K562 (cell line): ENCODE measurements around the gene MANBA. TPM values are rescaled to one million over a fixed set of nuclear protein-coding genes. Genes with fewer than 3 reads are reported as not detected.

ENCODE experiments used
- ATAC-seq: fragments of 200-7000 bp; cut with Tn5 transposase; 3 replicates; pipeline ENCODE4 v1.9.1; 2020; ENCODE audit warnings: moderate library complexity
- BruUV-seq: library from RNA; stranded (reverse); fragments of 400-500 nt; replicated peaks from 2 replicates; lab custom pipeline; 2021; lab: Mats Ljungman, UMichigan
- CTCF ChIA-PET: fragments of 300-600 bp; formaldehyde crosslinking; extraction: SDS; loops from one replicate; lab custom pipeline; 2021; ENCODE audit warnings: low intra/inter-chr PET ratio; lab: Yijun Ruan, JAX
- POLR2A ChIA-PET: fragments of 300-600, 350-650 bp; sonication (Branson Sonifier 250); formaldehyde crosslinking; extraction: SDS; loops from one replicate; lab custom pipeline; 2021; ENCODE audit warnings: antibody characterized with exemption, inconsistent platforms; lab: Yijun Ruan, JAX
- DNase-seq, 4 experiments: peaks; one replicate each; pipeline versions ENCODE4 v3.0.0 to v3.0.0-alpha.2; 2011 to 2018; ENCODE audit warnings: low spot score in 3 of 4, mixed read lengths in 3 of 4; ENCODE audit errors: extremely low read depth in 1 of 4
- FAIRE-seq: peaks from 2 replicates; lab custom pipeline; 2011; peaks lifted over from hg19 to GRCh38; lab: Jason Lieb, UNC
- H2AFZ ChIP-seq: 2 replicates; pipeline ENCODE4 v1.6.0; 2011; ENCODE audit warnings: low read depth, low read length, control low read depth, inconsistent platforms
- H3K27ac ChIP-seq: fragments of 200-600 bp; 3 replicates; pipeline ENCODE4 v1.8.0; 2011; ENCODE audit warnings: low read depth, mild to moderate bottlenecking, control low read depth, inconsistent platforms, low read length, moderate library complexity, mixed read lengths; ENCODE audit errors: extremely low read depth
- H3K27me3 ChIP-seq, 2 experiments: fragments of 300-600 bp in 1 of 2; 2 replicates in 1 of 2; 3 replicates in 1 of 2; pipeline versions ENCODE4 v1.6.0 to v1.8.0; 2011; ENCODE audit warnings: inconsistent platforms in 2 of 2, low read length in 2 of 2, mild to moderate bottlenecking in 1 of 2, mixed read lengths in 1 of 2, moderate library complexity in 1 of 2; ENCODE audit not compliant: control insufficient read depth in 2 of 2, insufficient read depth in 2 of 2
- H3K36me3 ChIP-seq: fragments of 300-600 bp; 3 replicates; pipeline ENCODE4 v1.8.0; 2011; ENCODE audit warnings: mild to moderate bottlenecking, low read length, inconsistent platforms; ENCODE audit not compliant: control insufficient read depth, insufficient read depth
- H3K4me1 ChIP-seq, 2 experiments: fragments of 200-600 bp in 1 of 2; replicated peaks in 1 of 2; 2 replicates in 1 of 2; 3 replicates in 1 of 2; pipeline versions ENCODE4 v1.5.1 to v1.8.0; 2011; ENCODE audit warnings: inconsistent platforms in 2 of 2, low read length in 2 of 2, mild to moderate bottlenecking in 1 of 2, mixed read lengths in 1 of 2, moderate library complexity in 1 of 2; ENCODE audit not compliant: control insufficient read depth in 2 of 2, insufficient read depth in 2 of 2
- H3K4me2 ChIP-seq: 2 replicates; pipeline ENCODE4 v1.6.1; 2011; ENCODE audit warnings: low read length, control low read depth, inconsistent platforms, mixed read lengths; ENCODE audit not compliant: insufficient read depth
- H3K4me3 ChIP-seq: fragments of 200-600 bp; sonication (generic), shearing (Covaris generic); 2 replicates; pipeline ENCODE4 v1.5.1; 2016; ENCODE audit warnings: control low read depth, inconsistent platforms
- H3K79me2 ChIP-seq: fragments of 200-600 bp; 3 replicates; pipeline ENCODE4 v1.8.0; 2011; ENCODE audit warnings: low read length, inconsistent platforms; ENCODE audit not compliant: control insufficient read depth, insufficient read depth
- H3K9ac ChIP-seq, 2 experiments: 2 replicates each; pipeline versions ENCODE4 v1.6.0 to v1.6.1; 2011; ENCODE audit warnings: low read depth in 2 of 2, low read length in 2 of 2, control low read depth in 1 of 2, inconsistent platforms in 1 of 2, mild to moderate bottlenecking in 1 of 2, mixed read lengths in 1 of 2; ENCODE audit not compliant: insufficient read depth in 1 of 2
- H3K9me1 ChIP-seq: one replicate; pipeline ENCODE4 v1.6.0; 2011; ENCODE audit warnings: inconsistent platforms, mild to moderate bottlenecking, low read length, moderate library complexity; ENCODE audit not compliant: control insufficient read depth, insufficient read depth
- H3K9me3 ChIP-seq: replicated peaks from 2 replicates; pipeline ENCODE4 v1.5.1; 2011; ENCODE audit warnings: low read depth, low read length, inconsistent platforms; ENCODE audit not compliant: control insufficient read depth, insufficient read depth
- H4K20me1 ChIP-seq: replicated peaks from 2 replicates; pipeline ENCODE4 v1.6.1; 2011; ENCODE audit warnings: low read length, inconsistent platforms, mixed read lengths; ENCODE audit not compliant: control insufficient read depth, insufficient read depth
- EHMT2 ChIP-seq: fragments of 450-650 bp; IDR thresholded peaks from 2 replicates; pipeline ENCODE4 v1.6.1; 2018; ENCODE audit warnings: antibody characterized with exemption
- HNRNPL ChIP-seq: fragments of 200-400 bp; formaldehyde crosslinking; IDR thresholded peaks from 2 replicates; pipeline ENCODE4 v1.6.1; 2017; ENCODE audit warnings: low read depth, mild to moderate bottlenecking, low read length
- MCM7 ChIP-seq, 2 experiments: fragments of 450-650 bp; IDR thresholded peaks; 2 replicates each; pipeline ENCODE4 v1.6.1; 2016 to 2018
- MXI1 ChIP-seq: IDR thresholded peaks from 2 replicates; pipeline ENCODE4 v1.6.1; 2011; ENCODE audit warnings: low read depth, mild to moderate bottlenecking, improper control_type of control experiment, low read length
- NFRKB ChIP-seq: fragments of 450-650 bp; IDR thresholded peaks from 2 replicates; pipeline ENCODE4 v1.6.1; 2016; ENCODE audit warnings: low read depth
- RBFOX2 ChIP-seq: fragments of 200-400 bp; formaldehyde crosslinking; IDR thresholded peaks from 2 replicates; pipeline ENCODE4 v1.6.1; 2017; ENCODE audit warnings: low read depth, mild to moderate bottlenecking, low read length, moderate library complexity
- RBM22 ChIP-seq: fragments of 200-400 bp; formaldehyde crosslinking; IDR thresholded peaks from 2 replicates; pipeline ENCODE4 v1.6.1; 2018; ENCODE audit warnings: low read length, low read depth; ENCODE audit not compliant: poor library complexity, severe bottlenecking
- RFX7 ChIP-seq: fragments of 250-450 bp; sonication (Bioruptor Pico); IDR thresholded peaks from 2 replicates; pipeline ENCODE4 v1.5.1; 2021; ENCODE audit warnings: mild to moderate bottlenecking
- ZNF124 ChIP-seq: sonication (generic); formaldehyde crosslinking; IDR thresholded peaks from 2 replicates; pipeline ENCODE4 v1.8.1; 2022; ENCODE audit warnings: missing genetic modification reagents
- ZNF830 ChIP-seq: fragments of 250-450 bp; sonication (Bioruptor Pico); IDR thresholded peaks from 2 replicates; pipeline ENCODE4 v1.5.0; 2021; ENCODE audit warnings: mild to moderate bottlenecking
- WGBS: fragments of 100-300 bp; shearing (Covaris generic); methylation state at CpG from one replicate; pipeline ENCODE4 v1.1.6; 2016; ENCODE audit warnings: low coverage, mixed read lengths; ENCODE audit not compliant: insufficient coverage; ENCODE audit errors: missing lambda C conversion rate; 5-methylcytosine and 5-hydroxymethylcytosine counted together
- in situ Hi-C: fragments of 300-500 bp; cut with MboI; formaldehyde crosslinking; loops from 4 replicates; pipeline ENCODE4 v1.15.0; 2018; ENCODE audit warnings: inconsistent platforms, mixed read lengths
- intact Hi-C: fragments of 100-400 bp; cut with micrococcal nuclease; formaldehyde crosslinking; loops from 2 replicates; pipeline ENCODE4 v1.14.2; 2022
- polyA plus RNA-seq, 8 experiments: library from polyadenylated mRNA; depleted of rRNA in 4 of 8; stranded (reverse) in 5 of 8; unstranded in 3 of 8; fragments of >200 nt; fragmentation: Nextera tagmentation in 2 of 8; fragmentation: Illumina TruSeq in 1 of 8; extraction: Ambion mirVana in 2 of 8; extraction: Trizol in 1 of 8; gene quantifications; 2 replicates each; pipeline versions ENCODE4 v1.2.1 to v1.2.3, GENCODE V29; 2011 to 2014; ENCODE audit warnings: inconsistent platforms in 1 of 8, missing spikeins in 1 of 8
- total RNA-seq, 7 experiments: library from RNA; depleted of rRNA in 6 of 7; stranded (reverse); fragments of >200 nt in 6 of 7; fragmentation: Illumina TruSeq in 2 of 7; extraction: Trizol in 2 of 7; gene quantifications; 2 replicates each; pipeline versions ENCODE4 v1.2.1 to v1.2.3, GENCODE V29; 2011 to 2021; ENCODE audit warnings: low replicate concordance in 1 of 7
- TF ChIP-seq, protein P1 (sequence below): sonication (generic); formaldehyde crosslinking; IDR thresholded peaks from 2 replicates; pipeline ENCODE4 v1.8.0; 2023; ENCODE audit warnings: missing genetic modification reagents, mild to moderate bottlenecking, borderline replicate concordance
- TF ChIP-seq, protein P2 (sequence below): IDR thresholded peaks from 2 replicates; pipeline ENCODE4 v1.6.1; 2014; ENCODE audit warnings: antibody characterized with exemption
- TF ChIP-seq, protein P3 (sequence below): IDR thresholded peaks from 2 replicates; pipeline ENCODE4 v1.6.1; 2011; ENCODE audit warnings: borderline replicate concordance, low read depth, mild to moderate bottlenecking, moderate library complexity, low read length; ENCODE audit not compliant: insufficient read depth, poor library complexity, severe bottlenecking
- TF ChIP-seq, protein P4 (sequence below): fragments of 450-650 bp; formaldehyde crosslinking; IDR thresholded peaks from 2 replicates; pipeline ENCODE4 v1.4.0; 2020; ENCODE audit warnings: mild to moderate bottlenecking, moderate library complexity

The MANBA gene
- total and polyA plus RNA-seq, 9 of the 15 experiments (the other 6 are each of a cell fraction or from before 2014, with no cell fraction given) = 1.8 to 12.9 (median 7.7) TPM

DNA sequence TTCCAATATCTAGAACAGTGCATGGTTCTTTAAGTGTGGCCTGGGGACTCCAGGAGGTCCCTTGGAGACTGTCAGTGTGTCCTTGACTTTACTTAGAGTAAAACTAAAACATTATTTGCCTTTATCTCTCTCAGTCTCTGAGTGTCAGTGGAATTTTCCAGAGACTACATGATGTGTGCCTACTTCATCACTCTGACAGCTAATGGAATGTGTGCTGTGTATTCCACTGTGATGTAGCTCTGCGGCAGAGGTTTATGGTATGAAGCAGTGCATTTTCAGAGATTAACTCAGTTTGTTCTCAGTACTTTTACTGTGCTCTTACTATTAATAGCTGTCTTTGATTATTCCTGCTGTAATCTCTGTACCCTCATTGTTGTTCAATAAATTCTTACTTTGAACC, 85.6 kb downstream of the MANBA start:
- FAIRE-seq (no peak), ATAC-seq (peak; percentile 48; the same call in 1 of the 3 replicates), DNase-seq (no peak)
- Histone ChIP-seq H3K79me2 (no peaks in the 10 kb centered on the region), H3K27ac (no peak overlapping the region), H3K9ac (no peak overlapping the region), H3K36me3 (no peaks in the 10 kb centered on the region), H3K9me3 (no peaks in the 10 kb centered on the region), H3K4me3 (no peak overlapping the region), H2AFZ (no peak overlapping the region), H3K9me1 (no peaks in the 10 kb centered on the region), H3K4me2 (no peak overlapping the region), H3K4me1 (no peaks in the 10 kb centered on the region), H3K27me3 (no peaks in the 10 kb centered on the region), H4K20me1 (no peaks in the 10 kb centered on the region)
- in situ Hi-C loops (no loop called here), intact Hi-C loops (no loop called here)
- WGBS = 40% methylated on average over 1 of the region's 1 CpG
- no TSS peak for BruUV-seq
- CTCF ChIA-PET = no interaction called here
- POLR2A ChIA-PET = no interaction called here
- TF ChIP-seq RFX7 (CRISPR knock-in tag) (no peak), RBFOX2 (no peak), MXI1 (no peak), ZNF124 (CRISPR knock-in tag) (no peak), MCM7 (IDR thresholded peaks at IDR 0.05) (no peak), NFRKB (no peak), EHMT2 (no peak), HNRNPL (no peak), RBM22 (no peak), ZNF830 (no peak)
- TF ChIP-seq, protein P1, sequence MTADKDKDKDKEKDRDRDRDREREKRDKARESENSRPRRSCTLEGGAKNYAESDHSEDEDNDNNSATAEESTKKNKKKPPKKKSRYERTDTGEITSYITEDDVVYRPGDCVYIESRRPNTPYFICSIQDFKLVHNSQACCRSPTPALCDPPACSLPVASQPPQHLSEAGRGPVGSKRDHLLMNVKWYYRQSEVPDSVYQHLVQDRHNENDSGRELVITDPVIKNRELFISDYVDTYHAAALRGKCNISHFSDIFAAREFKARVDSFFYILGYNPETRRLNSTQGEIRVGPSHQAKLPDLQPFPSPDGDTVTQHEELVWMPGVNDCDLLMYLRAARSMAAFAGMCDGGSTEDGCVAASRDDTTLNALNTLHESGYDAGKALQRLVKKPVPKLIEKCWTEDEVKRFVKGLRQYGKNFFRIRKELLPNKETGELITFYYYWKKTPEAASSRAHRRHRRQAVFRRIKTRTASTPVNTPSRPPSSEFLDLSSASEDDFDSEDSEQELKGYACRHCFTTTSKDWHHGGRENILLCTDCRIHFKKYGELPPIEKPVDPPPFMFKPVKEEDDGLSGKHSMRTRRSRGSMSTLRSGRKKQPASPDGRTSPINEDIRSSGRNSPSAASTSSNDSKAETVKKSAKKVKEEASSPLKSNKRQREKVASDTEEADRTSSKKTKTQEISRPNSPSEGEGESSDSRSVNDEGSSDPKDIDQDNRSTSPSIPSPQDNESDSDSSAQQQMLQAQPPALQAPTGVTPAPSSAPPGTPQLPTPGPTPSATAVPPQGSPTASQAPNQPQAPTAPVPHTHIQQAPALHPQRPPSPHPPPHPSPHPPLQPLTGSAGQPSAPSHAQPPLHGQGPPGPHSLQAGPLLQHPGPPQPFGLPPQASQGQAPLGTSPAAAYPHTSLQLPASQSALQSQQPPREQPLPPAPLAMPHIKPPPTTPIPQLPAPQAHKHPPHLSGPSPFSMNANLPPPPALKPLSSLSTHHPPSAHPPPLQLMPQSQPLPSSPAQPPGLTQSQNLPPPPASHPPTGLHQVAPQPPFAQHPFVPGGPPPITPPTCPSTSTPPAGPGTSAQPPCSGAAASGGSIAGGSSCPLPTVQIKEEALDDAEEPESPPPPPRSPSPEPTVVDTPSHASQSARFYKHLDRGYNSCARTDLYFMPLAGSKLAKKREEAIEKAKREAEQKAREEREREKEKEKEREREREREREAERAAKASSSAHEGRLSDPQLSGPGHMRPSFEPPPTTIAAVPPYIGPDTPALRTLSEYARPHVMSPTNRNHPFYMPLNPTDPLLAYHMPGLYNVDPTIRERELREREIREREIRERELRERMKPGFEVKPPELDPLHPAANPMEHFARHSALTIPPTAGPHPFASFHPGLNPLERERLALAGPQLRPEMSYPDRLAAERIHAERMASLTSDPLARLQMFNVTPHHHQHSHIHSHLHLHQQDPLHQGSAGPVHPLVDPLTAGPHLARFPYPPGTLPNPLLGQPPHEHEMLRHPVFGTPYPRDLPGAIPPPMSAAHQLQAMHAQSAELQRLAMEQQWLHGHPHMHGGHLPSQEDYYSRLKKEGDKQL (CRISPR knock-in tag) = no peak
- TF ChIP-seq, protein P2, sequence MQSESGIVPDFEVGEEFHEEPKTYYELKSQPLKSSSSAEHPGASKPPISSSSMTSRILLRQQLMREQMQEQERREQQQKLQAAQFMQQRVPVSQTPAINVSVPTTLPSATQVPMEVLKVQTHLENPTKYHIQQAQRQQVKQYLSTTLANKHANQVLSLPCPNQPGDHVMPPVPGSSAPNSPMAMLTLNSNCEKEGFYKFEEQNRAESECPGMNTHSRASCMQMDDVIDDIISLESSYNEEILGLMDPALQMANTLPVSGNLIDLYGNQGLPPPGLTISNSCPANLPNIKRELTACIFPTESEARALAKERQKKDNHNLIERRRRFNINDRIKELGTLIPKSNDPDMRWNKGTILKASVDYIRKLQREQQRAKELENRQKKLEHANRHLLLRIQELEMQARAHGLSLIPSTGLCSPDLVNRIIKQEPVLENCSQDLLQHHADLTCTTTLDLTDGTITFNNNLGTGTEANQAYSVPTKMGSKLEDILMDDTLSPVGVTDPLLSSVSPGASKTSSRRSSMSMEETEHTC = no peak
- TF ChIP-seq, protein P3, sequence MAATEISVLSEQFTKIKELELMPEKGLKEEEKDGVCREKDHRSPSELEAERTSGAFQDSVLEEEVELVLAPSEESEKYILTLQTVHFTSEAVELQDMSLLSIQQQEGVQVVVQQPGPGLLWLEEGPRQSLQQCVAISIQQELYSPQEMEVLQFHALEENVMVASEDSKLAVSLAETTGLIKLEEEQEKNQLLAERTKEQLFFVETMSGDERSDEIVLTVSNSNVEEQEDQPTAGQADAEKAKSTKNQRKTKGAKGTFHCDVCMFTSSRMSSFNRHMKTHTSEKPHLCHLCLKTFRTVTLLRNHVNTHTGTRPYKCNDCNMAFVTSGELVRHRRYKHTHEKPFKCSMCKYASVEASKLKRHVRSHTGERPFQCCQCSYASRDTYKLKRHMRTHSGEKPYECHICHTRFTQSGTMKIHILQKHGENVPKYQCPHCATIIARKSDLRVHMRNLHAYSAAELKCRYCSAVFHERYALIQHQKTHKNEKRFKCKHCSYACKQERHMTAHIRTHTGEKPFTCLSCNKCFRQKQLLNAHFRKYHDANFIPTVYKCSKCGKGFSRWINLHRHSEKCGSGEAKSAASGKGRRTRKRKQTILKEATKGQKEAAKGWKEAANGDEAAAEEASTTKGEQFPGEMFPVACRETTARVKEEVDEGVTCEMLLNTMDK = no peak
- TF ChIP-seq, protein P4, sequence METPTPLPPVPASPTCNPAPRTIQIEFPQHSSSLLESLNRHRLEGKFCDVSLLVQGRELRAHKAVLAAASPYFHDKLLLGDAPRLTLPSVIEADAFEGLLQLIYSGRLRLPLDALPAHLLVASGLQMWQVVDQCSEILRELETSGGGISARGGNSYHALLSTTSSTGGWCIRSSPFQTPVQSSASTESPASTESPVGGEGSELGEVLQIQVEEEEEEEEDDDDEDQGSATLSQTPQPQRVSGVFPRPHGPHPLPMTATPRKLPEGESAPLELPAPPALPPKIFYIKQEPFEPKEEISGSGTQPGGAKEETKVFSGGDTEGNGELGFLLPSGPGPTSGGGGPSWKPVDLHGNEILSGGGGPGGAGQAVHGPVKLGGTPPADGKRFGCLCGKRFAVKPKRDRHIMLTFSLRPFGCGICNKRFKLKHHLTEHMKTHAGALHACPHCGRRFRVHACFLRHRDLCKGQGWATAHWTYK (CRISPR knock-in tag) = no peak
